ENCODE measurements around the gene GLDC.

DNA sequence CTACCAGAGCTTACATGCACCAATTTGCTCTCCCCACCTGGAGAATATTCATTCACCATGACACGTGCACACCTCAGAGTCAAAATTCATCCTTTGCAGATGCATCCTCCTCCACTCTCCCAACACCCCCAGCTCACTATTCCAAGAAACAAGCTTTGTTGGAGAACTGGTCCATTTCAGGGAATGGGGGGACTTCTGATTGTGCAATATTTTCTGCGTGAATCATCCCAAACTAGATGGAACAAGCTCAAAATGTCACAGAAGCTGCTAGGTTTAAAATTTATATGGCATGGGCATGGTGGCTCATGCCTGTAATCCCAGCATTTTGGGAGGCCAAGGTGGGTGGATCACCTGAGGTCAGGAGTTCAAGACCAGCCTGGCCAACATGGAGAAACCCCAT lies 3.6 kb downstream of the GLDC start:
- TF ChIP-seq, protein P1, sequence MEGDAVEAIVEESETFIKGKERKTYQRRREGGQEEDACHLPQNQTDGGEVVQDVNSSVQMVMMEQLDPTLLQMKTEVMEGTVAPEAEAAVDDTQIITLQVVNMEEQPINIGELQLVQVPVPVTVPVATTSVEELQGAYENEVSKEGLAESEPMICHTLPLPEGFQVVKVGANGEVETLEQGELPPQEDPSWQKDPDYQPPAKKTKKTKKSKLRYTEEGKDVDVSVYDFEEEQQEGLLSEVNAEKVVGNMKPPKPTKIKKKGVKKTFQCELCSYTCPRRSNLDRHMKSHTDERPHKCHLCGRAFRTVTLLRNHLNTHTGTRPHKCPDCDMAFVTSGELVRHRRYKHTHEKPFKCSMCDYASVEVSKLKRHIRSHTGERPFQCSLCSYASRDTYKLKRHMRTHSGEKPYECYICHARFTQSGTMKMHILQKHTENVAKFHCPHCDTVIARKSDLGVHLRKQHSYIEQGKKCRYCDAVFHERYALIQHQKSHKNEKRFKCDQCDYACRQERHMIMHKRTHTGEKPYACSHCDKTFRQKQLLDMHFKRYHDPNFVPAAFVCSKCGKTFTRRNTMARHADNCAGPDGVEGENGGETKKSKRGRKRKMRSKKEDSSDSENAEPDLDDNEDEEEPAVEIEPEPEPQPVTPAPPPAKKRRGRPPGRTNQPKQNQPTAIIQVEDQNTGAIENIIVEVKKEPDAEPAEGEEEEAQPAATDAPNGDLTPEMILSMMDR (IDR thresholded peaks at IDR 0.05) = no peak
- TF ChIP-seq POLR2A (IDR thresholded peaks at IDR 0.05) = no peak

Data from lower leg skin (tissue), 3 donors.